NCI-H226 (cell line): Measurements from ENCODE around the gene PCGF3.
"Not testable (repeated sequence)": the region's sequence is repeated elsewhere in the genome, so short reads cannot be mapped to it uniquely, and the experiment has no call there.

Experiments used
- DNase-seq: peaks from one replicate; pipeline ENCODE4 v3.0.0-alpha.2; 2015

The PCGF3 gene

GRCh38 chr4:806979-807378 is 101.3 kb downstream of the PCGF3 start:
- not testable (repeated sequence) for DNase-seq

GRCh38 chr4:807792-808191 is 102.2 kb downstream of the PCGF3 start:
- DNase-seq: no peak

DNA sequence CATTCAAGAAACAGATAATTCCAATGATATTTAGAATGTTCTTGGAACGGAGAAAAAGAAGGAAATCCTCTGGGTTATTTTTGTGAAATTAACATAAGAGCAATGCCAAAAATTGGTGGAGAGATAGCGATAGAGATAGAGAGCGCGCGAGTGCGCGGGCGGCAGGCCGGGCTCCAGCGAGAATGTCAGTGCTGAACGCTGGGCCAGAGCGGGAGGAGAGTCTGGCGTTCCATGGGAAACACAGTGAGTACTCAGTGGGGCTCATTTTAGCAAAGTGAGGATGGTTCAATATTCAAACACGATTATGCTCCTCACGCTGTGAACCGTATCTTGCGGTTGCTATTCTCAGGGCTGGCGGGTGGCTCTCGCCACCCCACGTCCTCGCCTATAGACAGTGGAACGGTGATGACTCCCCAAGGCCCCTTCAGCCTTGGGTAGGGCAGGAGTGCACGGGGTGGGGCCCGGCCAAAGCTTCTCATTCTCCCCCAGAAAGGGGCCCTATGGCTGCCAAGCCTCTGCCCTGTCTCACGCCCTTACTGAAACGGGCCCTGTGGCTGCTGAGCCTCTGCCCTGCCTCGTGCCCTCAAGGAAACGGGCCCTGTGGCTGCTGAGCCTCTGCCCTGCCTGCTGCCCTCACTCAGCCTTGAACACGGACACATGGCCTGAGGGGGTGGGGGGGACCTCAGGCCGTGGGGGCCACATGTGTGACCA is 103.4 kb downstream of the PCGF3 start:
- no peak for DNase-seq

GRCh38 chr4:813900-814299 is 108.3 kb downstream of the PCGF3 start:
- DNase-seq: no peak

- no peak for DNase-seq
These were observed 108.7 kb downstream of the PCGF3 start for GRCh38 chr4:814312-814850.

- no peak for DNase-seq
These were observed 110.0 kb downstream of the PCGF3 start for GRCh38 chr4:815464-816146.

DNA sequence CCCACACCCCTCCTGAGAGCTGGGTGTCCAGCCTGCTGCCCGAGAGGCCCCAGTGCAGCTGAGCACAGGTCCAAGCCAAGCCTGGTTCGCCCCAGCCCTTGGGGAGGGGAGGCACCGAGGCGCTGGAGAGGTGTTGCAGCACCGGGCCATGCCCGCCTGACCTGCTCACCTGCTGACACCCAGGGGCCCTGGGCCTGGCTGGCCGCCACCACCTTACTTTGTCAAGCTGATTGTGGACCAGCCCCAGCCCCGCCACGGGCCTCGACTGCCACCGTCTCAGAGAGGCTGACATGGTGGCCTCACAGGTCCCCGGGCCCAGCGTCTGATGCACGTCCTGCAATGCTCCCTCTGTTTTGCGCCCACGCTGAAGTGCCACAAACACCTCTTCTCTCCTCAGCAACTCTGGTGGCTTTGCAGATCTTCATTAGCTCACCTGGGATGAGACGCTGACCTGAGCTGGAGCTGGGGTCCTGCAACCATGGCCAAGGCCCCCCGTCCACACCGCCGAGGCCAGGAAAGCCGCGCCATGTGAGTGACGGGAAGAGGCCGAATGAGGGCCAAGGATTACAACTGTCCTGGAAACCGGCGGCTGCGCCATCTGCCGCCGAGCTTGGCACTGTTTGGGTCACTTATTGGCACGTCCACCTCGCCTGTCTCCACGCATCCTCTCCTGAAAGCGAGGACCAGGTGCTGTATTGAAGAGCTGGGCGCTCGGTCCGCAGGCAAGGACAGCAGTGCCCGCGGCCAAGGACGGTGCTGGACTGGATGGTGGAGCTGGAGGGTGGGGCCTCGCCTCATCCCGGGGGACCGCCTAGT is 112.7 kb downstream of the PCGF3 start:
- DNase-seq: no peak

DNA sequence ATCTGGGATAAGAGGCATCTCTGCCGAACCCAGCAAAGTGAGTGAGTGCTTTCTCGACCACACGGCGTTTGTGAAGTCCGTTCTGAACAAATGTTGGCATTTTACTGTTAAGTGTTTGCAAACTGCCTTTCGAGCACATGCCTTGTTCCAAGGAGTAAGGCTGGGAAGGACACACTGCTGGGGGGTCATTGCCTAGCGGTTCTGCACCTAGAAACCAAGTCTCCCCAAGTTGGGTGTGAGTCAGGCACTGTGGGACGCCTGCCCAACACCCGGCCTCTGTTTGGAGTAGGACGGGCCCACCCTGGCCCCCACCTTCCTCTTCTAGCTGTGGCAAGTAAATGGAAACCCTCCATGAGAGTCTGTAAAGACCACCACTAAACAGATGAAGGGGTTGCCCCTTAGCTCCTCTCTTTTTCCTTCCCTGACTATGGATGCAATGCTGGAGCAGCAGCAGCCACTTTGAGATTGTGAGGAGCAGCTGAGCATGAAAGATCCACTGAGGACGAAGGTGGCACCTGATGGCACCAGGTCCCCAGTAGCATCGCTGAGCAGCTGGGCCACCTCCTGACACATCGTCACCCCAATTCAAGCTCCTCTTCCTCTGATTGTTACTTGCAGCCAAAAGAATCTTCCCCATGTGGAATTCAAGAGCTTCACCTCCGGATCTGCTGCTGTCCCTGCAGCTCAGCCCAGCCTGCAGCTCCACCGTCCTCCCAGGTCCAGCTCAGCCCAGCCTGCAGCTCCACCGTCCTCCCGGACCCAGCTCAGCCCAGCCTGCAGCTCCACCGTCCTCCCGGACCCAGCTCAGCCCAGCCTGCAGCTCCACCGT is 114.0 kb downstream of the PCGF3 start:
- no peak for DNase-seq
